Measurements from ENCODE around the gene SERTAD1.

SERTAD1 gene

GRCh38 chr19:40378509-40378908 is 47.3 kb downstream of the SERTAD1 start:
- DNase-seq (ENCODE audit: low read depth), result no peak

- DNase-seq (ENCODE audit: low read depth), result no peak
Measured at GRCh38 chr19:40377876-40378385, 47.9 kb downstream of the SERTAD1 start.

- no peak for DNase-seq (ENCODE audit: low read depth)
Measured at GRCh38 chr19:40376286-40376862, 49.4 kb downstream of the SERTAD1 start.

GRCh38 chr19:40374084-40374483 is 51.7 kb downstream of the SERTAD1 start:
- DNase-seq (ENCODE audit: low read depth), result no peak

GRCh38 chr19:40371802-40372122 is 54.0 kb downstream of the SERTAD1 start:
- DNase-seq (ENCODE audit: low read depth), result no peak

Data from GM04504 (cell line).